Keratinocyte (primary cell): ENCODE data around the gene PSMD12.

Experiments used
- CTCF ChIP-seq, 3 experiments: IDR thresholded peaks in 1 of 3; conservative IDR thresholded peaks in 1 of 3; optimal IDR thresholded peaks in 1 of 3; 2 replicates in 2 of 3; 3 replicates in 1 of 3; pipeline versions ENCODE3 to v1.5.1; 2011; ENCODE audit warnings: low read length in 3 of 3, mild to moderate bottlenecking in 3 of 3, moderate library complexity in 2 of 3, control low read depth in 1 of 3, inconsistent platforms in 1 of 3; ENCODE audit not compliant: insufficient read depth in 2 of 3; ENCODE audit errors: extremely low read depth in 1 of 3
- EZH2 ChIP-seq: IDR thresholded peaks from one replicate; pipeline ENCODE4 v1.6.1; 2012; ENCODE audit warnings: inconsistent platforms, mild to moderate bottlenecking, low read length, moderate library complexity

GRCh38 chr17:67349420-67349819, 17.0 kb downstream of the PSMD12 start:
- TF ChIP-seq EZH2 (no peak), CTCF (optimal IDR thresholded peaks at IDR 0.05 in 1 of 3, IDR thresholded peaks at IDR 0.05 in 1 of 3, conservative IDR thresholded peaks at IDR 0.05 in 1 of 3; ENCODE audit: extremely low read depth in 1 of 3, insufficient read depth in 2 of 3, low read length in 3 of 3) (no peak)
